Right lobe of liver (tissue), 4 donors: ENCODE results near the gene NRXN3.

ENCODE experiments used
- CTCF ChIP-seq, 4 donors: fragments of 200-600 bp in 3 of 4; fragments of 450-650 bp in 1 of 4; IDR thresholded peaks; one replicate each; pipeline versions ENCODE4 v1.5.1 to v1.8.0; 2016 to 2022; ENCODE audit warnings: antibody characterized with exemption in 4 of 4, mild to moderate bottlenecking in 2 of 4
- POLR2A ChIP-seq: fragments of 450-650 bp; IDR thresholded peaks from one replicate; pipeline ENCODE4 v1.6.1; 2017; ENCODE audit warnings: antibody characterized with exemption, mild to moderate bottlenecking
- donor health status: DM: no; HTN: no; CAD: no.
- donor health status: DM: no; HTN: no; CAD: no.
- donor health status: DM: no; HTN: yes; CAD: no.

- TF ChIP-seq CTCF (IDR thresholded peaks at IDR 0.05) (no peak), POLR2A (no peak)
Measured at GRCh38 chr14:78486081-78486480, 315.9 kb downstream of the NRXN3 start.
